ACC112 (cell line): Measurements from ENCODE around the gene ENTPD1.

Source experiments
- H2AFZ ChIP-seq: fragments of 200-600 bp; sonication (generic); one replicate; pipeline ENCODE4 v1.6.0; 2017; ENCODE audit warnings: antibody characterized with exemption, low read length; ENCODE audit not compliant: unreplicated experiment
- H3K27ac ChIP-seq: fragments of 200-600 bp; sonication (generic); 2 replicates; pipeline ENCODE4 v1.5.1; 2014; ENCODE audit warnings: low read depth, mild to moderate bottlenecking, antibody characterized with exemption, low read length, moderate library complexity
- H3K27me3 ChIP-seq: fragments of 200-600 bp; sonication (generic); 2 replicates; pipeline ENCODE4 v1.6.1; 2014; ENCODE audit warnings: mild to moderate bottlenecking, antibody characterized with exemption, low read length, moderate library complexity, mixed read lengths; ENCODE audit not compliant: insufficient read depth
- H3K36me3 ChIP-seq: fragments of 200-600 bp; sonication (generic); 2 replicates; pipeline ENCODE4 v1.6.1; 2016; ENCODE audit warnings: mild to moderate bottlenecking, antibody characterized with exemption, low read length, moderate library complexity, mixed read lengths; ENCODE audit not compliant: insufficient read depth
- H3K4me1 ChIP-seq: fragments of 200-600 bp; sonication (generic); one replicate; pipeline ENCODE4 v1.6.1; 2016; ENCODE audit warnings: low read length, mixed read lengths; ENCODE audit not compliant: insufficient read depth, unreplicated experiment, control insufficient read depth
- H3K4me3 ChIP-seq: fragments of 200-600 bp; sonication (generic); 2 replicates; pipeline ENCODE4 v1.5.1; 2014; ENCODE audit warnings: mild to moderate bottlenecking, low read depth, low read length
- H3K79me2 ChIP-seq: fragments of 200-600 bp; sonication (generic); one replicate; pipeline ENCODE4 v1.6.0; 2016; ENCODE audit warnings: low read length; ENCODE audit not compliant: control insufficient read depth, unreplicated experiment, insufficient read depth

ENTPD1 gene

DNA sequence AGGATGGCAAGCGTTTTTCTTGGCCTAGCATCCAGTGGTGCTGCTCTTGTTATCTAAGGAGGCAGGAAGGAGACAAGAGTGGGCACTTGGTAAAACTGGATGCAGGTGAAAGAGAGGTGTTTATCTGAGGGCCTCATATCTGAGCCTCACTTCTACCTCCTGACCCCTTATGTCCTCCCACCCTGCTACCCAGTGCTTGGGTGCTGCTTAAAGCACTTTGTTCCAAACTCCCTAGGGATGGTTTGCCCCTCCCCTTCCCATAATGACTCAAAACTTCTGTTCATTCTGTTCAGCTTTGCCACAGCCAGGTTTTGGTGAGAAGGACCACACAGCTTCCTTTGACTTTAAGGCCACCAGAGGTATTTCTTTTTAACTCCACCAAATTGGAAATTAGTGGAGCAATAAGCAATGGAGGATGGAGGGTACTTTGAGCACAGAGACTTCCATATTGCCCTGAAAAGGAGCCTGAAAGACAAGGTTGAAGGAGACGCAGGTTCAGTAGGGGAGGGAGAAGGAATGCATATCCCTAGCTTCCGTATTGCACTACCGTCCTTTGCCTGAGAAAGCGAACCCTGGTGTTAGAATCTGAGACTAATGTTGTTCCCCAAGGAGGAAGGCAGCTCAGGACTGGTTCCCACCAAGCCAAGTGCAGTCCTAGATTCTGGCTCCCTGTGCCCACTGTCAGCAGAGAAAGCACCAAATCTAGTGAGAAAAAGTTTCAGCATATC lies 30.1 kb downstream of the ENTPD1 start:
- no peaks in the 10 kb centered on the region for H3K79me2 ChIP-seq
- no peak overlapping the region for H2AFZ ChIP-seq
- H3K4me1 ChIP-seq = peaks cover 19% of the 10 kb centered on the region
- no peak overlapping the region for H3K4me3 ChIP-seq
- H3K27ac ChIP-seq = no peak overlapping the region
- no peaks in the 10 kb centered on the region for H3K36me3 ChIP-seq
- H3K27me3 ChIP-seq = no peaks in the 10 kb centered on the region

DNA sequence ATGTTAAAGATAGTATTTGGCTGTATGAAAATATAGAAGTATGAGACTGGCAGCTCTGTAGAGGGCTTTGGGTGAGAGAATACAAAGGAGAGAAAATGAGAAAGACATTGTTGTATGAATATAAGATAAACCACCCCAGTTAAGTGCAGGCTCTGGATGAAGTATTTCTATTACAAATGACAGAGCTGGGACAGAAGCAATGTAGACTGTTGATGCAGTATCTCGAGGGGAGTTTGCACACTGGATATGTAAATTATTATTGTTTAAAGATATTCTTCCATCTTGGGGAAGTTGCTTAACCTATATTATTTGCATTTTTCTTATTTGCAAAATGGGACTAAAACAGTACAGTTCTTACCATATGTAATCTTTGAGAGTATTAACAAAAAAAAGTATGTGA lies 31.5 kb downstream of the ENTPD1 start:
- Histone ChIP-seq H3K36me3 (no peaks in the 10 kb centered on the region), H3K4me3 (no peak overlapping the region), H3K79me2 (no peaks in the 10 kb centered on the region), H3K27me3 (no peaks in the 10 kb centered on the region), H3K4me1 (peaks cover 19% of the 10 kb centered on the region), H2AFZ (no peak overlapping the region), H3K27ac (no peak overlapping the region)

DNA sequence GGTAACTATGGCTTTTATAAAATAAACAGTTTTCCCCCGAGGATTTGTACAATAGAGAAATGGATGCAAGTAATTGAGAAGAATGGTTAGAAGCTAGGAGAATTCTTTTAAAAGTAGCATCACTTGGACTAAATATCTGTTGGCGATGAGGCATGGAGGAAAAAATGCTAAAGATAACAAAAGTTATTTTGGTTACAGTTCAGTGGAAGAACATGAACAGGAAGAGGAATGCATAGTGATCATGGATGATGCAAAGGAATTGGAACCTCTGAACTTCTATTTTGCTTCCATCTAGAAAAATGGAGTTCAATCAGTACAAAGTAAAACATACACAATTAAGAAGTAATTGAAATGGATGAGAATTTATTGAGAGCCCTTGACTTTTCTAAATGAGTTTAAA lies 32.9 kb downstream of the ENTPD1 start:
- H2AFZ ChIP-seq = no peak overlapping the region
- peak overlapping the region; percentile 39; the same call in 1 of the 2 replicates for H3K4me3 ChIP-seq
- peak overlapping the region; percentile 95 for H3K27ac ChIP-seq
- H3K79me2 ChIP-seq = no peaks in the 10 kb centered on the region
- H3K27me3 ChIP-seq = no peaks in the 10 kb centered on the region
- no peaks in the 10 kb centered on the region for H3K36me3 ChIP-seq
- H3K4me1 ChIP-seq = peaks cover 23% of the 10 kb centered on the region

DNA sequence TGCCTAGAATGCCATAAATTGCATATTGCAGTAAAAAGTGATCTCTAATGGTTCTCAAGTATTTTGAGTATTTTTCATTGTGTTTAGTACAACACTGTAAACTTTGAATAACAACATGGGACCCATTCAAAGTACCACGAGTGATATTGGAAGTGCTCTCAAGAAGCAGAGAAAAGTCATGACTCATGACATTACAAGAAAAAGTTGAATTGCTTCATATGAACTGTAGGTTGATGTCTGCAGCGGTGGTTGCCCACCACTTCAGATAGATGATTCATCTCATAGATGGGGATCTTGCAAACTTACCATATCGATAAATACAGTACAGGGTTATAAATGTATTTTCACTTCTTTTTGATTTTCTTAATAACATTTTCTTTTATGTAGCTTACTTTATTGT lies 33.9 kb downstream of the ENTPD1 start:
- no peaks in the 10 kb centered on the region for H3K79me2 ChIP-seq
- H3K27me3 ChIP-seq = no peaks in the 10 kb centered on the region
- 0 out of 2 replicates have a peak overlapping the region, but pooled peaks have one; percentile 12 for H3K4me3 ChIP-seq
- H3K27ac ChIP-seq = peak overlapping the region; percentile 95; the same call in 1 of the 2 replicates
- peaks cover 23% of the 10 kb centered on the region for H3K4me1 ChIP-seq
- H2AFZ ChIP-seq = no peak overlapping the region
- H3K36me3 ChIP-seq = no peaks in the 10 kb centered on the region

DNA sequence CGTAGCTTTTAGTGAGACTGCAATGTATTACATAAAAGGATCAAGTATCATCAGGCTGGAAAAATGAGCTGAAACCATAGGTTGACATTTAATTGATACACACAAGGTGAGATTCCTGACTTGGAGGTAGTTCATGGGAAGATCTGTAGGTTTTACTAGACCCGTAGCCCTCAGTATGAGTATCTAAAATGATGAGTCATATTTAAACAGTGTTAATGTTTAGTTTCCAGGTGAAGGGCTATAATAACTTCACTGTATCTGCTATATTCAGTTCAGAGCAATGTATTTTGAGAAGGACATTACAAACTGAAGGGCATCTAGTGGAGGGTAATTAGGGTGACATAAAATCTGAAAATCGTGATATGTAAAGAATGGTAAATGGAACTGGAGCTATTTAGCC lies 35.0 kb downstream of the ENTPD1 start:
- Histone ChIP-seq H3K27ac (no peak overlapping the region), H3K4me1 (peaks cover 23% of the 10 kb centered on the region), H3K36me3 (no peaks in the 10 kb centered on the region), H2AFZ (no peak overlapping the region), H3K79me2 (no peaks in the 10 kb centered on the region), H3K27me3 (no peaks in the 10 kb centered on the region), H3K4me3 (no peak overlapping the region)

DNA sequence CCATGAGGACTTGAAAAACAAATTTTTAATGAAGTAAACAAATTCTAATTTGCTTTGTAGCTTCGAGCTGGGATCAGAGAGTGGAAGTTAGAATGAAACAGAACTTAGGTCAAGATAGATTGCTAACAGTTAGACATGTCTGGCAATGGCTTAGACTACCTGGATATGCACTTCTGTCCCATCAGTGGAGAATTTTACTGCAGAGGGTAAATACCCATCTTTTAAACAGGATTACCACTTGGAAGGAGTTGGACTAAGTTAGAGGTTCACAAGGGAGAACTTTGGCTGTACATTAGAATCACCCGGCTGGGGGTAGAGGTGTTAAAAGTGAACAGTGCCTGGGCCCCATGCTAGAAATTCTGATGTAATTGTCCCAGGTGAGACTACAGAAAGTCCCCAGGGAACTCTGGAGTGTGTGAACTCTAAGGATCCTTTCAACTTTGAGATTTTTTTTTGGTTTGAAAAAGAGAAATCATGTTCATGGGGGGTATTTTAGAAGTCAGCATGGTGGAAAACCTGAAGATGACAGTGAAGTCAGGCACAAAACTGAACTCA lies 35.5 kb downstream of the ENTPD1 start:
- no peak overlapping the region for H2AFZ ChIP-seq
- no peaks in the 10 kb centered on the region for H3K27me3 ChIP-seq
- H3K4me1 ChIP-seq = peaks cover 23% of the 10 kb centered on the region
- no peak overlapping the region for H3K27ac ChIP-seq
- H3K79me2 ChIP-seq = no peaks in the 10 kb centered on the region
- no peak overlapping the region for H3K4me3 ChIP-seq
- H3K36me3 ChIP-seq = no peaks in the 10 kb centered on the region

DNA sequence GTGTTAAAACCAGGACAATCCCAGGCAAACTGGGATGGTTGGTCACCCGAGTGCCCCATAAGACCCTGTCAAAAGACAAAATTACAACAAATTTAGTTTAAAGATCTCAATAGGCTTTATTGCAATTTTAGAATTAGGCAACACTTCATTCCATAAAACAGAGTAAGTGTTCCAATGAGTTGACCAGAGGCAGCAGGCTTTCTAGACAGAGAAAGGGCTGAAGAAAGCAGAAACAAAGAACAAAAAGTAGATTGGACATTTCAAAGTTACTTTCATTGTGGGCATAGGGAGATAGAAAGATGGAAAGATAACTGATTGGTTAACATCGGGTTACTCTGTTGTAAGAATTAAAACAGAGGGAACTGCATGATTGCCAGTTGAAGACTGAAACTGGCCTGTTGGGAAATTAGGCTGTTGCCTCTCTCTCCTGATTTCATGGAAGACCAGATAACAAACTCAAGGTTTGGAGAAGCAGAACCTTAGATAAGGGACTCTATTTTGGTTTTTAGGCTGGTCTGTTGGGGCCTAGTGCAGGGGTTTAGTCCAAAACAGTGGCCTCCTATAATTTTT lies 36.3 kb downstream of the ENTPD1 start:
- Histone ChIP-seq H3K36me3 (no peaks in the 10 kb centered on the region), H3K4me3 (no peak overlapping the region), H3K27me3 (no peaks in the 10 kb centered on the region), H3K79me2 (no peaks in the 10 kb centered on the region), H3K27ac (no peak overlapping the region), H2AFZ (no peak overlapping the region), H3K4me1 (peaks cover 23% of the 10 kb centered on the region)

DNA sequence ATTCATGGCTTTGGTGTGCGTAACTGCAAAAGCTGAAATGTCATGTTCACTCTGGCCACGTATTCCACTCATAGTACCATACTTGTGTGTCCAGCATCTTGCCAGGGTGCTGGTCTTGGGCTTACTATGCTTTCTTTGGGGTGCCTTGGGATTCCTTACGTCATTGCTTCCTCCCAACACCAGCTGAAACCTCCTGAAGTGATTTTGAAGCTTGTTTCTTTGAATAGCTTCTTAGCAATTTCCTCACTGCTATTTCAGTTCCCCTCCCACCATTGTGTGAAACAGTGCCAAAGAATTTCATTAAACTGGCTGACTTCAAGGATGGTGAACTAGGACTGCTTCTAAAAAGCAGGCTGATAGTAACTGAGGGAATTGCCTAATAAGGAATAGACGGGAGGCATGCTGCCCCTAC lies 36.9 kb downstream of the ENTPD1 start:
- H3K4me1 ChIP-seq = peaks cover 23% of the 10 kb centered on the region
- no peak overlapping the region for H3K4me3 ChIP-seq
- H3K27ac ChIP-seq = no peak overlapping the region
- no peaks in the 10 kb centered on the region for H3K27me3 ChIP-seq
- H3K79me2 ChIP-seq = no peaks in the 10 kb centered on the region
- no peak overlapping the region for H2AFZ ChIP-seq
- H3K36me3 ChIP-seq = no peaks in the 10 kb centered on the region

DNA sequence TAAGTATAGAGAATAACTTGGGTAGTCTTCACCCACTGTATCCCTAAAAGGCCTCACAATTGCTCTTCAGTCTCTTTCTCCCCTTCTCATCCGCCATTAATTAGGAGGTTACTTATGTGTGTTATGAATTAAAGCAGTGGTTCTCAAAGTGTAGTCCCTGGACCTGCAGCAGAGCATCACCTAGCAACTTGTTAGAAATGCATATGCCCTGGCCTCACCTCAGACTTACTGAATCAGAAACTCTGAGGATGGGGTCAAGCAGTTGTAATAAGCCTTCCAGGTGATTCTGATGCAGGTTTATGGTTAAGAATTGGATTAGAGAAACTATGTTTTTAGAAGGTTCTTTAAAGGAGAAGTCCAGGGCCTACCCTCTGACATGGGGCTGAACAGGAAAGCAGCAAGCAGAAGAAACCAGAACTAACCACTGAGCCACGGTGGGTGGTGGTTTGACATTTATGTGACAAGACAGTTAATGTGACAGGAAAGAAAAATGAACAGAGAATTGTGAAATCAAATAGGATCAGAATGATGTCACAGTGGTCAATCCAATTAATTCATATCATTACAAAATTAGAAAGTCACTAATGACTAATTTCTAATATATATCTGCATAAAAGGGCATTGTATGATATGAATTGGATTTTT lies 37.6 kb downstream of the ENTPD1 start:
- no peaks in the 10 kb centered on the region for H3K79me2 ChIP-seq
- no peak overlapping the region for H3K27ac ChIP-seq
- H3K27me3 ChIP-seq = no peaks in the 10 kb centered on the region
- no peak overlapping the region for H2AFZ ChIP-seq
- no peaks in the 10 kb centered on the region for H3K36me3 ChIP-seq
- peaks cover 20% of the 10 kb centered on the region for H3K4me1 ChIP-seq
- no peak overlapping the region for H3K4me3 ChIP-seq

DNA sequence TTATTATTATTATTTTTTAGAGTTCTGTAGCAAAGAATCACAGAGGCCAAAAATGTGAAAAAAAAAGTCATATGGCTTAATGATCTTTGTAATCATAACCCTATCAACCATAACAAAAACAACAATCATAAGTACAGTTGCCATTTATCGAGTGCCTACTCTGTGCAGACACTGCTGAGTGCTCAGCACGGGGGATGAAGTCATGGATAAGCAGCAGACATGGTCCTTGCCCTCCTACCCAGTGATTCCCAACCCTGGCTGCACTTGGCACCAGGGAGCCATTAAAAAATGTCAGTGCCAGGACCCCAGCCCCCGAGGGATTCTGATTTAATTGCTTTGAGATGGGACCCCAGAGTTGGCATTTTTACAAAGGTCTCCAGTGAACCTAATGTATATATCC lies 38.2 kb downstream of the ENTPD1 start:
- no peaks in the 10 kb centered on the region for H3K27me3 ChIP-seq
- no peak overlapping the region for H3K27ac ChIP-seq
- H3K36me3 ChIP-seq = no peaks in the 10 kb centered on the region
- peaks cover 17% of the 10 kb centered on the region for H3K4me1 ChIP-seq
- H3K4me3 ChIP-seq = no peak overlapping the region
- no peaks in the 10 kb centered on the region for H3K79me2 ChIP-seq
- no peak overlapping the region for H2AFZ ChIP-seq
